AG09319 (cell line): ENCODE results near the gene WSB2.
A peak's percentile ranks its signal among the peaks of the same experiment; 100 is the strongest.

Experiments used
- DNase-seq: peaks from one replicate; pipeline ENCODE4 v3.0.0-alpha.2; 2010; ENCODE audit warnings: low read depth; ENCODE audit errors: extremely low read depth
- CTCF ChIP-seq: IDR thresholded peaks from 2 replicates; pipeline ENCODE4 v1.5.1; 2011; ENCODE audit warnings: low read depth, mild to moderate bottlenecking, inconsistent platforms, low read length, moderate library complexity

The WSB2 gene

GRCh38 chr12:118061011-118061872, at the start of gene WSB2:
WSB2 (minus strand) TSS chr12:118061179; CDS start chr12:118061048, 131 bp downstream.
- TF ChIP-seq CTCF, result no peak
- DNase-seq, result no peak

- no peak for DNase-seq
- no peak for TF ChIP-seq CTCF
Measured at GRCh38 chr12:118109088-118109487, 48.1 kb upstream of the WSB2 start.

DNA sequence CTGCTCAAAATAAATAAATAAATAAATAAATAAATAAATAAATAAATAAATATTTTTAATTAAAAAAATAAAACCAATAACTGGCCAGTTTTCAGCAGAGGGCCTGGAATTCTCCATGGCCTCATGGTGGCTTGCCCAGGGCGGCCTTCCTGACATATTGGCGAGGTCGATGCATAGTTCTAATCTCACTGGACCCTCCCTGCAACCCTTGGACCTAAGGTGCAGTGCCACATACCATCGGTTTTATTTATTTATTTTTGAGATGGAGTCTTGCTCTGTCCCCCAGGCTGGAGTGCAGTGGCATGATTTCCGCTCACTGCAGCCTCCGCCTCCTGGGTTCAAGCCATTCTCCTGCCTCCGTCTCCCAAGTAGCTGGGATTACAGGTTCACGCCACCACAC, 46.7 kb upstream of the WSB2 start:
- DNase-seq, result no peak
- TF ChIP-seq CTCF, result no peak

- no peak for TF ChIP-seq CTCF
- no peak for DNase-seq
Measured at GRCh38 chr12:118107011-118107410, 46.0 kb upstream of the WSB2 start.

DNA sequence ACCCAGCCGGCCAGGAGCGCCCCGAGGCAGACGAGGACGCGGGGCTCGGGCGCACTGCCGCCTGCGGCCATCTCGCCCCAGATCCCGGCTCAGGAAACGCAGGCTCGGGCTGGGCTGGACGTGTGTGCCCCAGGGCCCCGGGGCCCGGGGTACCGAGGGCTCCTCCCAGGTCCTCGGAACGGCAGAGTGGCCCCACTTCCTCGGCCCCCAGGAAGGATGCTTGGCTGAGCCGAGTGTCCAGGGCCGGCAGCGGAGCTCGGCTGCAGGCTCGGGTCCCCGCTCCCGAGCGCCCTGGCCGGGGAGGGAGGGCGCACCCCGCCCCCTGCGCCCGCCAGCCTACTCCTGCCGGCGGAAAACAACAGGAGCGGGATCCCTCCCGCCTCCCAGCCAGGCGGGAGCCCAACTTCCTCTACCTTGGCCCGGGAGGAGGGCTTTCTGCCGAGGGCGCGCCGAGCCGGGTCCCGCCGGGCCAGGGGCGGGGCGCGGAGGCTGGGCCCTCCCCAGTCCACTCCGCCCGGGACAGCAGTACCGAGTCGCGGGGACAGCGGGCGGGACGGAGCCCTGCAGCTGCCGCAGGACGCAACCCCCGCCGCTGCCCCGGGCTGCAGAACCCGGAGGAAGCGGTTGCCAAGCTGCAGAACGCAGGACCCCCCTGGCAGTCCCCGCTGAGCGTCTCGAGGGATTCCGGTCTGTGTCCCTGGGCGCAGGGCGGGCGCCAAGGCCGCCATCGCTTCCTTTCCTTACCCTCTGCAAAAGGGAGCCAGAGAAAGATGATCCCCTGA, 42.8 kb upstream of the WSB2 start, which contains the start of gene VSIG10:
Gene VSIG10, minus strand, starts transcription at position 411 of the 782 bp plus-strand sequence. Its CDS starts 340 bp downstream, at position 71.
- DNase-seq, result peak; percentile 27
- no peak for TF ChIP-seq CTCF

GRCh38 chr12:118103201-118103600, 42.2 kb upstream of the WSB2 start:
- no peak for DNase-seq
- TF ChIP-seq CTCF, result no peak

GRCh38 chr12:118102609-118103008, 41.6 kb upstream of the WSB2 start:
- DNase-seq, result no peak
- TF ChIP-seq CTCF, result no peak
